Measurements from ENCODE around the gene TREH.

TREH gene

GRCh38 chr11:118662401-118663271 is 16.8 kb downstream of the TREH start:
- no peak for DNase-seq

GRCh38 chr11:118661425-118662301 is 17.8 kb downstream of the TREH start:
- no peak for DNase-seq

GRCh38 chr11:118660681-118661424 is 18.6 kb downstream of the TREH start:
- DNase-seq: no peak

GRCh38 chr11:118659953-118660680 is 19.3 kb downstream of the TREH start:
- no peak for DNase-seq

GRCh38 chr11:118659314-118659952 is 20.0 kb downstream of the TREH start:
- DNase-seq: peak; percentile 89

GRCh38 chr11:118658429-118659313 is 20.8 kb downstream of the TREH start:
- DNase-seq: no peak

GRCh38 chr11:118657709-118658428 is 21.6 kb downstream of the TREH start:
- DNase-seq: no peak

- no peak for DNase-seq
Observed at GRCh38 chr11:118657238-118657637, 22.2 kb downstream of the TREH start.

- no peak for DNase-seq
Observed at GRCh38 chr11:118656563-118657165, 22.8 kb downstream of the TREH start.

- DNase-seq: no peak
Observed at GRCh38 chr11:118655486-118656190, 23.8 kb downstream of the TREH start.

GRCh38 chr11:118653684-118654390 is 25.6 kb downstream of the TREH start:
- no peak for DNase-seq

GRCh38 chr11:118652681-118653181 is 26.7 kb downstream of the TREH start:
- no peak for DNase-seq

- no peak for DNase-seq
Observed at GRCh38 chr11:118651820-118652219, 27.6 kb downstream of the TREH start.

- DNase-seq: no peak
Observed at GRCh38 chr11:118650366-118650765, 29.1 kb downstream of the TREH start.

GRCh38 chr11:118649941-118650340 is 29.5 kb downstream of the TREH start:
- DNase-seq: no peak

- DNase-seq: no peak
Observed at GRCh38 chr11:118648291-118648690, 31.2 kb downstream of the TREH start.

GRCh38 chr11:118646393-118646792 is 33.1 kb downstream of the TREH start:
- DNase-seq: no peak

GRCh38 chr11:118645066-118645715 is 34.3 kb downstream of the TREH start:
- no peak for DNase-seq

Measured in activated CD8-positive, alpha-beta memory T cell treated with anti-CD3 and anti-CD28 coated beads, Interleukin-2, amount 50 U/mL, for 4 hours (primary cell).